Endothelial cell of umbilical vein (primary cell): Measurements from ENCODE around the gene CBX2. TPM values are rescaled to one million over a fixed set of nuclear protein-coding genes. Genes with fewer than 3 reads are reported as not detected.

Experiments
- BruUV-seq: library from RNA; stranded (reverse); fragments of 400-500 nt; replicated peaks from 2 replicates; lab custom pipeline; 2021; lab: Mats Ljungman, UMichigan
- CTCF ChIA-PET: fragments of 300-600, 350-600 bp; sonication (Branson Sonifier 250); formaldehyde crosslinking; loops from one replicate; lab custom pipeline; 2021; ENCODE audit warnings: antibody characterized with exemption, inconsistent platforms; lab: Charles Lee
- POLR2A ChIA-PET: fragments of 300-600, 350-600 bp; sonication (Branson Sonifier 250); formaldehyde crosslinking; loops from one replicate; lab custom pipeline; 2021; ENCODE audit warnings: antibody characterized with exemption, inconsistent platforms; lab: Charles Lee
- DNase-seq: peaks from one replicate; pipeline ENCODE4 v3.0.0-alpha.2; 2011; ENCODE audit warnings: low read depth, low spot score
- FAIRE-seq: peaks from 2 replicates; lab custom pipeline; 2011; peaks lifted over from hg19 to GRCh38; lab: Jason Lieb, UNC
- H2AFZ ChIP-seq: 2 replicates; pipeline ENCODE4 v1.6.0; 2012; ENCODE audit warnings: low read depth, low read length, control low read depth, inconsistent platforms
- H3K27ac ChIP-seq: 2 replicates; pipeline ENCODE4 v1.5.1; 2011; ENCODE audit warnings: low read depth, mild to moderate bottlenecking, control low read depth, low read length, moderate library complexity; ENCODE audit not compliant: insufficient read depth
- H3K27me3 ChIP-seq, 2 experiments: 2 replicates each; pipeline versions ENCODE4 v1.6.0 to v1.6.1; 2011; ENCODE audit warnings: low read length in 2 of 2, mixed read lengths in 1 of 2; ENCODE audit not compliant: control insufficient read depth in 2 of 2, insufficient read depth in 2 of 2
- H3K36me3 ChIP-seq, 2 experiments: 2 replicates in 1 of 2; 3 replicates in 1 of 2; pipeline ENCODE4 v1.5.1; 2011; ENCODE audit warnings: low read length in 2 of 2, mild to moderate bottlenecking in 1 of 2, moderate library complexity in 1 of 2; ENCODE audit not compliant: control insufficient read depth in 2 of 2, insufficient read depth in 2 of 2; ENCODE audit errors: extremely low read depth in 1 of 2
- H3K4me1 ChIP-seq: 3 replicates; pipeline ENCODE4 v1.5.1; 2011; ENCODE audit warnings: mild to moderate bottlenecking, low read length; ENCODE audit not compliant: control insufficient read depth, insufficient read depth; ENCODE audit errors: extremely low read depth
- H3K4me2 ChIP-seq: 2 replicates; pipeline ENCODE4 v1.6.1; 2011; ENCODE audit warnings: low read length, control low read depth, mixed read lengths; ENCODE audit not compliant: insufficient read depth
- H3K4me3 ChIP-seq, 3 experiments: fragments of 200-600 bp in 1 of 3; sonication (generic), shearing (Covaris generic) in 1 of 3; replicated peaks in 1 of 3; 2 replicates each; pipeline ENCODE4 v1.5.1; 2011 to 2016; ENCODE audit warnings: control low read depth in 3 of 3, low read length in 3 of 3, mild to moderate bottlenecking in 2 of 3, inconsistent platforms in 1 of 3, low read depth in 1 of 3, moderate library complexity in 1 of 3; ENCODE audit not compliant: insufficient read depth in 1 of 3
- H3K79me2 ChIP-seq: 2 replicates; pipeline ENCODE4 v1.6.0; 2012; ENCODE audit warnings: low read length, inconsistent platforms; ENCODE audit not compliant: control insufficient read depth, insufficient read depth
- H3K9ac ChIP-seq: replicated peaks from 2 replicates; pipeline ENCODE3; 2011; ENCODE audit warnings: low read length, control low read depth; ENCODE audit not compliant: insufficient read depth; ENCODE audit errors: extremely low read depth
- H3K9me1 ChIP-seq: replicated peaks from 3 replicates; pipeline ENCODE4 v1.6.0; 2011; ENCODE audit warnings: mild to moderate bottlenecking, low read length; ENCODE audit not compliant: control insufficient read depth, insufficient read depth; ENCODE audit errors: extremely low read depth
- H3K9me3 ChIP-seq: replicated peaks from 2 replicates; pipeline ENCODE4 v1.5.1; 2012; ENCODE audit warnings: low read length, inconsistent platforms; ENCODE audit not compliant: control insufficient read depth, insufficient read depth
- H4K20me1 ChIP-seq: replicated peaks from 2 replicates; pipeline ENCODE3; 2011; ENCODE audit warnings: mild to moderate bottlenecking, low read length; ENCODE audit not compliant: control insufficient read depth, insufficient read depth; ENCODE audit errors: extremely low read depth
- CTCF ChIP-seq, 2 donors: IDR thresholded peaks; 1 replicate in 1 of 2; 2 replicates in 1 of 2; pipeline ENCODE4 v1.5.1; 2011; ENCODE audit warnings: low read length in 2 of 2, mild to moderate bottlenecking in 2 of 2, moderate library complexity in 2 of 2, control low read depth in 1 of 2, inconsistent platforms in 1 of 2, low read depth in 1 of 2; ENCODE audit not compliant: insufficient read depth in 1 of 2; ENCODE audit errors: extremely low read depth in 1 of 2
- EZH2 ChIP-seq: IDR thresholded peaks from 2 replicates; pipeline ENCODE4 v1.6.1; 2012; ENCODE audit warnings: borderline replicate concordance, low read depth, mild to moderate bottlenecking, moderate library complexity, low read length, inconsistent platforms; ENCODE audit not compliant: severe bottlenecking
- FOS ChIP-seq: IDR thresholded peaks from 2 replicates; pipeline ENCODE4 v1.6.1; 2011; ENCODE audit warnings: mild to moderate bottlenecking, low read length, moderate library complexity, borderline replicate concordance; ENCODE audit not compliant: insufficient read depth
- GATA2 ChIP-seq: IDR thresholded peaks from 2 replicates; pipeline ENCODE4 v1.7.0; 2011; ENCODE audit warnings: low read depth, mild to moderate bottlenecking, moderate library complexity, mixed read lengths, low read length; ENCODE audit not compliant: insufficient read length, insufficient read depth
- JUN ChIP-seq: IDR thresholded peaks from 2 replicates; pipeline ENCODE4 v1.6.1; 2011; ENCODE audit warnings: borderline replicate concordance, low read depth; ENCODE audit not compliant: insufficient read length, insufficient read depth
- MYC ChIP-seq: IDR thresholded peaks from one replicate; pipeline ENCODE4 v1.6.1; 2011; ENCODE audit warnings: mild to moderate bottlenecking, low read depth, low read length
- POLR2A ChIP-seq: IDR thresholded peaks from 2 replicates; pipeline ENCODE4 v1.6.1; 2012; ENCODE audit warnings: low read depth, mild to moderate bottlenecking, control low read depth, low read length
- POLR2AphosphoS5 ChIP-seq: IDR thresholded peaks from 2 replicates; pipeline ENCODE4 v1.6.1; 2012; ENCODE audit warnings: low read depth, mild to moderate bottlenecking, control low read depth, low read length, moderate library complexity; ENCODE audit not compliant: insufficient read depth
- dilution Hi-C: fragments of 300-500 bp; cut with MboI; formaldehyde crosslinking; loops from one replicate; pipeline ENCODE4 v1.15.0; 2019; ENCODE audit warnings: low sequenced_read_pairs; ENCODE audit not compliant: extremely low pct_ligation_motif_present
- intact Hi-C: fragments of 100-400 bp; cut with micrococcal nuclease; formaldehyde crosslinking; loops from one replicate; pipeline ENCODE4 v1.10.0; 2022
- polyA plus RNA-seq, 4 experiments: library from polyadenylated mRNA; depleted of rRNA in 3 of 4; stranded (reverse) in 3 of 4; unstranded in 1 of 4; fragments of >200 nt; gene quantifications; 2 replicates each; pipeline versions ENCODE4 v1.2.1 to v1.2.3, GENCODE V29; 2011 to 2012; ENCODE audit warnings: missing spikeins in 1 of 4
- total RNA-seq: library from RNA; stranded (reverse); gene quantifications from 2 replicates; pipeline ENCODE4 v1.2.3, GENCODE V29; 2021
- TF ChIP-seq, protein P1 (sequence below): IDR thresholded peaks from 2 replicates; pipeline ENCODE4 v1.6.1; 2011; ENCODE audit not compliant: insufficient read depth, insufficient read length

The CBX2 gene
- total and polyA plus RNA-seq, 2 donors (not counting 3 experiments of a cell fraction or from before 2014, with no cell fraction given), result 10.5 to 20.0 TPM

- H3K9me1 ChIP-seq, result no peaks in the 10 kb centered on the region
- H2AFZ ChIP-seq, result no peak overlapping the region
- H3K36me3 ChIP-seq, result no peaks in the 10 kb centered on the region
- no peak overlapping the region for H3K4me3 ChIP-seq
- DNase-seq (no peak), FAIRE-seq (no peak)
- CTCF ChIA-PET, result interaction anchor here (0.7 kb wide), 1 partner anchor 57 kb away, joined by 5 read pairs; no protein-coding TSS in a partner anchor
- H3K4me1 ChIP-seq, result no peaks in the 10 kb centered on the region
- no TSS peak for BruUV-seq
- TF ChIP-seq, protein P1, sequence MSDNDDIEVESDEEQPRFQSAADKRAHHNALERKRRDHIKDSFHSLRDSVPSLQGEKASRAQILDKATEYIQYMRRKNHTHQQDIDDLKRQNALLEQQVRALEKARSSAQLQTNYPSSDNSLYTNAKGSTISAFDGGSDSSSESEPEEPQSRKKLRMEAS, result no peak
- TF ChIP-seq POLR2A, result no peak
- no peak for TF ChIP-seq EZH2
- TF ChIP-seq GATA2, result no peak
- no peak for TF ChIP-seq JUN
- TF ChIP-seq MYC, result no peak
- no peak for TF ChIP-seq CTCF (IDR thresholded peaks at IDR 0.05; ENCODE audit: extremely low read depth in 1 of 2, insufficient read depth in 1 of 2, low read depth in 1 of 2, low read length in 2 of 2)
- no peak for TF ChIP-seq POLR2AphosphoS5
- TF ChIP-seq FOS, result no peak
- H3K9me3 ChIP-seq, result no peaks in the 10 kb centered on the region
- POLR2A ChIA-PET, result no interaction called here
- no peak overlapping the region for H3K9ac ChIP-seq
- intact Hi-C loops (no loop called here), dilution Hi-C loops (no loop called here)
- H3K79me2 ChIP-seq, result no peaks in the 10 kb centered on the region
- H3K27ac ChIP-seq, result no peak overlapping the region
- H3K4me2 ChIP-seq, result no peak overlapping the region
- peaks cover 0 to 5% of the 10 kb centered on the region in 2 experiments for H3K27me3 ChIP-seq
- no peaks in the 10 kb centered on the region for H4K20me1 ChIP-seq
Observed at GRCh38 chr17:79765708-79766107, 12.2 kb upstream of the CBX2 start.
